Measurements from ENCODE around the gene BRI3.

DNA sequence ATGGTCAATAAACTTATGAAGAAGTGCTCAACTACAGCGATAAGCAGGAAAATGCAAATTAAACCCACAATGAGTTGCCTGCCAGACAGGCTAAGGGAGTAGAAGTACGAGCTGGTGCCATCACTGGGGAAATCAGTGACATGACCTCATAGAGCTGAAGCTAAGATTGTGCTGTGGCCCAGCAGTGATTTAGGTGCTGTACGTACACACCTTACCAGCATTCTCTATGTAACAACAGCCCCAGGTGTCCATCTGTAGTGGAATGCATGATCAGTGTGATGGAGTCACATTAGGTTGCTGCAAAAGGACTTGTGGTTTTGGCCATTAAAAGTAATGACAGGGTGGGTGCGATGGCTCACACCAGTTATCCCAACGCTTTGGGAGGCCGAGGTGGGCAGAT is 23.8 kb upstream of the BRI3 start:
- TF ChIP-seq, protein P1, sequence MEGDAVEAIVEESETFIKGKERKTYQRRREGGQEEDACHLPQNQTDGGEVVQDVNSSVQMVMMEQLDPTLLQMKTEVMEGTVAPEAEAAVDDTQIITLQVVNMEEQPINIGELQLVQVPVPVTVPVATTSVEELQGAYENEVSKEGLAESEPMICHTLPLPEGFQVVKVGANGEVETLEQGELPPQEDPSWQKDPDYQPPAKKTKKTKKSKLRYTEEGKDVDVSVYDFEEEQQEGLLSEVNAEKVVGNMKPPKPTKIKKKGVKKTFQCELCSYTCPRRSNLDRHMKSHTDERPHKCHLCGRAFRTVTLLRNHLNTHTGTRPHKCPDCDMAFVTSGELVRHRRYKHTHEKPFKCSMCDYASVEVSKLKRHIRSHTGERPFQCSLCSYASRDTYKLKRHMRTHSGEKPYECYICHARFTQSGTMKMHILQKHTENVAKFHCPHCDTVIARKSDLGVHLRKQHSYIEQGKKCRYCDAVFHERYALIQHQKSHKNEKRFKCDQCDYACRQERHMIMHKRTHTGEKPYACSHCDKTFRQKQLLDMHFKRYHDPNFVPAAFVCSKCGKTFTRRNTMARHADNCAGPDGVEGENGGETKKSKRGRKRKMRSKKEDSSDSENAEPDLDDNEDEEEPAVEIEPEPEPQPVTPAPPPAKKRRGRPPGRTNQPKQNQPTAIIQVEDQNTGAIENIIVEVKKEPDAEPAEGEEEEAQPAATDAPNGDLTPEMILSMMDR (IDR thresholded peaks at IDR 0.05), result no peak
- TF ChIP-seq POLR2A (IDR thresholded peaks at IDR 0.05), result no peak
